GM10847 (cell line): Measurements from ENCODE around the gene SF3B2.

Source experiments
- POLR2A ChIP-seq: IDR thresholded peaks from 2 replicates; pipeline ENCODE4 v1.6.1; 2011; ENCODE audit not compliant: insufficient read length; ENCODE audit errors: extremely low read depth

Gene SF3B2

GRCh38 chr11:66012946-66013761, 39.0 kb upstream of the SF3B2 start:
- TF ChIP-seq POLR2A, result no peak

GRCh38 chr11:66013762-66014100, 38.4 kb upstream of the SF3B2 start:
- no peak for TF ChIP-seq POLR2A

DNA sequence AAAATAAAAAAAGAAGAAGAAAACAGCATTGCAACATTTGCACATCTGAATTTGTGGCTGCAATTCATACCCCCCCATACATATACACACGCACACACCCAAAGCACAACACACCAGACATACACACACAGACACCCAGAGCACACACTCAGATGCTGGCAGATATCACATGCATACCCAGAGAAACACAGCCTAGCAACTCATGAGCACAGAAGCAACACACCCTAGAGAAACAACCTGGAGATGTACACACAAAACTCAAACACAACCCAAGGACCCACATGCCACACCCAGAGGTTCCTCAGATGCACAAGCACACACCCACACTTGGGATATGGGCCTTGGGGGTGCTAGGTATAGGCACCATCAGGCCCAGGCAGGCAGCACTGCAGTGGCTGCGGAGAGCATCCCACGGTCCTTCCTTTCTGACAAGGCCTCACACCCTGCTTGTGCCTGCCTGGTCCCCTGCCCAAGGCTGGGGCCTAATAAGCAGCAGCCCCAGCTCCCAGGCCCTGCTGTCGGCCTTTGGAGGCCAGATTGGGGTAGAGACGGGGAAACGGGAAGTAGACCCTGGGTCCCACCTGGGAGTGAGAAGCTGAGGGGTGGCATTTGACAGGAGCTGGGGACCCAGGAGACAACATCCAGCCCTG, 37.2 kb upstream of the SF3B2 start:
- TF ChIP-seq POLR2A, result no peak

- no peak for TF ChIP-seq POLR2A
Measured at GRCh38 chr11:66015454-66015881, 36.7 kb upstream of the SF3B2 start.

- no peak for TF ChIP-seq POLR2A
Measured at GRCh38 chr11:66015936-66016792, 36.0 kb upstream of the SF3B2 start.

- TF ChIP-seq POLR2A, result no peak
Measured at GRCh38 chr11:66016793-66017177, 35.4 kb upstream of the SF3B2 start.

DNA sequence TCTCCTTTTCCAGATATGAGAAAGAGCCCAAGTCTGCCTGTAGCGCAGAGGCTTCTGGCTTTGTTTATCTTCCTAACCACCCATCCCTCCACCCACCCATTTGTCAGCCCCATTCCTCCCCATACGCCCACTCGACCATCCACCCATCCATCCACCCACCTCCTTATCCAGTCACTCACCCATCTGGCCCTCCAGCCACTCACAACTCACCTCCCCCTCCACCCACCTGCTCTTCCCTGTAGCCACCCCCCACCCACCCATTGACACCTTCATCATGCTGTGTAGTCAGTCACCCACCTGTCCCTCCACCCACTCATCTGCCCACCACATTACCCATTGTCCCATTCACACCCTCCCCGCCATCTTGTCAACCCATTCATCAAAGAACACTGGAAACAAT, 34.8 kb upstream of the SF3B2 start:
- TF ChIP-seq POLR2A, result no peak

- no peak for TF ChIP-seq POLR2A
Measured at GRCh38 chr11:66020212-66020611, 32.0 kb upstream of the SF3B2 start.

DNA sequence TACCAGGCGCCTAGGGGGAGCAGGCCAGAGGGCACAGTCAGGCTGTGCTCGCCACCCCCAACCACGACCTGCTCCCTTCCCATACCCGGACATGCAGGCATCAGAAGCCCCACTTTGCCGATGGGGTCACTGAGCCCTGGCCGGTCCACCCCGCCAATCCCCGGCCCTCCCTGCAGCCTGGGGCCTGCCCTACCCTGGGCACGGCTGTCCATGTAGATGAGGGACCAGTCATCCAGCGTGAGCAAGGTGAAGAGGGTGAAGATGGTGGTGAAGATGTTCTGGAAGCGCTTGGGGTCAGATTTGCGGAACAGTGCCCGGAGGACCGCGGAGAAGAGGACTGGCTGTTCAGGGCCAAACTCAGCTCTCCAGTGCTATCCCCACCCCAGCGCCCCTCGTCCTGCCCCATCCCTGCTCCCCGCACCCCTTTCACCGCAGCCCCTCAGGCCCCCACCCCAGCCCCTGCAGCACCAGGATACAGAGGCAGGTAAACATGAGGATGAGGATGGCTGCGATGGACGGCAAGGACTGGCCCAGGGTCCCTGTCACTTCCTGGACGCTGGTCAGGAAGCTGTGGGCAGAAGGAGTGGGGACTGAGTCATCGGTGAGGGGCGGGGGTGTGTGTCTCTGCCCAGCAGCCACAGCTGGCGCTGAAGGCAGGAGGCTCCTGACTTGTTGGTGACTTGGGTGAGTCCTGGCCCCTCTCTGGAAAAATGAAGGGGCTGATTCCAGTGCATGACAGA, 31.4 kb upstream of the SF3B2 start:
- TF ChIP-seq POLR2A, result no peak

DNA sequence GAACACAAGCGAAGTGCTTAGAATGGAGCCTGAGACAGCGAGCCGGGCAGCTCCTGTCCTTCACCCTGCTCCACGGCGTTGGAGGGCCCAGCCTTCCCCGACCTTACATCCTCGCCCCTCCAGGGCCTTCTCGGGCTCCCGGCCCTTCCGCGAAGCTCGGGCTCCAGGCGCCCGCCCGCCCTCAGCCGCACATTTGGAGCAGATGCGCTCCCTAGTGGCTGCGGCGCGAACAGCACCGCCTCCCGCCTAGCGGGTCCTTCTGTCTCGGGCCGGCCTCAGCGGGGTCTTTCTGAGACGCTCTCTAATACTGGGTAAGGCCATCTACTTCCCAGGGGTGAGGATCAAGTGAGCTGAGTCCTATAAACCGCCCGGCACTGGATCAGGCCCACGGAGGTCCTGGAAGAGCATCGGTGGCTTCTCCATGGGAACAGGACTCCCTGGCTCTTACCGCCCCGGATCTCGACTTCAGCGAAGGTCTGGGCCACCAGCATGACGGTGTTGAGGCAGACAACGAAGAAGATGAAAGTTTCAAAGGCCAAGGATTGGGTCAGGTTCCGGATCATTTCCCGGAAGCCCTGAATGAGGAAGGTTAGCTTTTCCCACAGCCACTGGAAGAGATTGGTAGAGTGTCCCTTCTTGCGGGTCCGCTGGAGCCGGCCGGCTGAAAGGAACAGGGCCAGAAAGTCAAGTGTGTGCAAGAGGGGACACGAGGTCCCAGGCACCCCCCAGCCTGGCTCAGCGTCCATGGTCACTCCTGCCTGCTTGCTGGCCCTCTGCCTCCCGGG, 29.6 kb upstream of the SF3B2 start:
- TF ChIP-seq POLR2A, result no peak

DNA sequence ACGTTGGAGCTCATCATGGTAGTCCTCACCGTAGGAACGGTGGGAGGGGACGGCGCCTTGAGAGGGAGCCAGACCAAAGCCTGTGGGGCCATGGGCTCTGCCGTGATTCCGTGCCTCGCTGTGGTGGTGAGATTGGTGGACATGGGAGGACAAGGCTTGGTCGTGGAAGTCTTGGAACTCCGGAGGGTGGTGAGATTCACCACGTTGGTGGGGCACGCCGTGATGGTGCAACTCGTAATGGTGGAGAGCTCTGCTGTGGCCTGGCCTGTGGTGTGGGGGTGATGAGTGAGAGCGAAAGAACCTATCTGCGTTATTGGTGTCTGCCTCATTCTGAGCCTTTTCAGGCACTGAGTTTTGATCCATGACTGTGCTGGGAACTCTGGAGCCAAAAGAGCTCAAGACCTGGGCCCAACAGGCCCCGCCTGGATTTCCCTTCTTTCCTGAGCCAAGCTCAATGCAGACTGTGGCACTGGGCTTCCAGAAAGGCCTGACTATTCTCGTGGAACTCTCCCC, 26.1 kb upstream of the SF3B2 start, which contains the start of gene CATSPER1:
Gene CATSPER1, minus strand, starts transcription at position 463 of the 513 bp plus-strand sequence. Its CDS starts 100 bp downstream, at position 363.
- no peak for TF ChIP-seq POLR2A

DNA sequence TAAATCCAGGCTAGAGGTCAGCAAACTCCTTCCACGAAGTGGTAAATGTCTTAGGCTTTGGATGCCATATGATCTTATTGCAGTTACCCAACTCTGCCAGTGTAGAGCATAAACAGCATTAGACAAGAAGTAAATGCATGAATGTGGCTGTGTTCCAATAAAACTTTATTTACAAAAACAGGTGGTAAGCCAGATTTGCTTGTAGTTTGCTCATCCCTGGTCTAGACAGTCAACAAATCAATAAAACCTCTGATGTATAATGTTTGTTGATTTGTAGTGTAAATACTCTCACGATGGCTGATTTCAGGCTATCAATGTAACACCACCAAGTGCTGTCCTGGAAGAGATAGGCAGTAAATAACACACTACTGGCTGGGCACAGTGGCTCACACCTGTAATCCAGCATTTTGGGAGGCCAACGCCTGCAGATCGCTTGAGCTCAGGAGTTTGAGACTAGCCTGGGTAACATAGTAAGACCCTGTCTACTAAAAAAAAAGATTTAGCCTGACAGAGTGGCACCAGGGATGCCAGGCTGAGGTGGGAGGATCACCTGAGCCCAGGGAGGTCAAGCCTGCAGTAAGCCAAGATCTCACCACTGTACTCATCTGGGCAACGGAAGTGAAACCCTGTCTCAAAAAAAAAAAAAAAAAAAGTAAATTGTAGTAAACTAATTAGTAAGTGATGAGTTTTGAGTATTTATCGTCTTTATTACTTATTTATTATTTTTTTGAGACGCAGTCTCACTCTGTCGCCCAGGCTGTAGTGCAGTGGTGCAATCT, 19.0 kb upstream of the SF3B2 start:
- no peak for TF ChIP-seq POLR2A

DNA sequence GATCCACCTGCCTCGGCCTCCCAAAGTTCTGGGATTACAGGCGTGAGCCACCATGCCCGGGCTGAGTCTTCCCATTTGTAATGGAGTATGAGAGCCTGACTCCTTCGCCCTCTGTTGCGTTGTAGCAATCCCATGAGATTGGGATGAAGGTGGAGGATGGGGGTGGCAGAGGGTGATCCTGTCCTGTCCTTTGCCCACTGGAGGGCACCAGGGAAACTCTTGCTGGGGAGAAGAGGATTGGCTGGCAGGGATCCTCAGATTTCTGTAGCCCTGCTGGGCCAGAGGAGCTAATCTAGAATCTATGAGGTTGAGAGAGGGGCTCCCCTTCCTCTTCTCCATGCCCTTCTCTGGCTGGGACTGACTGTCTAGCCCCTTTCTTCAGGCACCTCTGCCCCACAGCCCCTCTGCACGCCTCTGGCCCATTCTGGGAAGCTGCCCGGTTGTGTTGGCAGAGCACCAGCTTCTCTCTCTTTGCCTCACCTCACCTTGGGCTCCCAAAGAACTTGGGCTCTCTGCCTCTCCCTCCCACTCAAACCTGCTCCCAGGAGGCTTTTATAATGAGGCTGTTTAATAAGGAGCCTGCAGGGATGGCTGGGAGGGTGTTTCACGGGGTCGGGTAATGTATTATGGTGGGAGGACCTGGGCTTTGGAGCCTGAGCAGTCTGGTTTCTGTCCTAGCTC, 16.4 kb upstream of the SF3B2 start:
- no peak for TF ChIP-seq POLR2A
